Fibroblast of villous mesenchyme (primary cell): ENCODE results near the gene RAB15. TPM values are rescaled to one million over a fixed set of nuclear protein-coding genes. Genes with fewer than 3 reads are reported as not detected.

Source experiments
- DNase-seq: peaks from one replicate; pipeline ENCODE4 v3.0.0-alpha.2; 2010; ENCODE audit warnings: low read depth
- H3K4me3 ChIP-seq: 2 replicates; pipeline ENCODE4 v1.5.1; 2011; ENCODE audit warnings: low read depth, mild to moderate bottlenecking, low read length
- total RNA-seq: library from RNA; depleted of rRNA; stranded (reverse); fragments of >200 nt; gene quantifications from 2 replicates; pipeline ENCODE4 v1.2.3, GENCODE V29; 2012
- TF ChIP-seq, protein P1 (sequence below): IDR thresholded peaks from 2 replicates; pipeline ENCODE4 v1.5.1; 2012; ENCODE audit warnings: low read depth, mild to moderate bottlenecking, low read length; ENCODE audit not compliant: insufficient read depth

The RAB15 gene
- total RNA-seq, 1 donor, result 3.5 TPM

GRCh38 chr14:64927031-64927430, 45.1 kb downstream of the RAB15 start:
- no peak overlapping the region for H3K4me3 ChIP-seq
- TF ChIP-seq, protein P1, sequence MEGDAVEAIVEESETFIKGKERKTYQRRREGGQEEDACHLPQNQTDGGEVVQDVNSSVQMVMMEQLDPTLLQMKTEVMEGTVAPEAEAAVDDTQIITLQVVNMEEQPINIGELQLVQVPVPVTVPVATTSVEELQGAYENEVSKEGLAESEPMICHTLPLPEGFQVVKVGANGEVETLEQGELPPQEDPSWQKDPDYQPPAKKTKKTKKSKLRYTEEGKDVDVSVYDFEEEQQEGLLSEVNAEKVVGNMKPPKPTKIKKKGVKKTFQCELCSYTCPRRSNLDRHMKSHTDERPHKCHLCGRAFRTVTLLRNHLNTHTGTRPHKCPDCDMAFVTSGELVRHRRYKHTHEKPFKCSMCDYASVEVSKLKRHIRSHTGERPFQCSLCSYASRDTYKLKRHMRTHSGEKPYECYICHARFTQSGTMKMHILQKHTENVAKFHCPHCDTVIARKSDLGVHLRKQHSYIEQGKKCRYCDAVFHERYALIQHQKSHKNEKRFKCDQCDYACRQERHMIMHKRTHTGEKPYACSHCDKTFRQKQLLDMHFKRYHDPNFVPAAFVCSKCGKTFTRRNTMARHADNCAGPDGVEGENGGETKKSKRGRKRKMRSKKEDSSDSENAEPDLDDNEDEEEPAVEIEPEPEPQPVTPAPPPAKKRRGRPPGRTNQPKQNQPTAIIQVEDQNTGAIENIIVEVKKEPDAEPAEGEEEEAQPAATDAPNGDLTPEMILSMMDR, result no peak
- no peak for DNase-seq

DNA sequence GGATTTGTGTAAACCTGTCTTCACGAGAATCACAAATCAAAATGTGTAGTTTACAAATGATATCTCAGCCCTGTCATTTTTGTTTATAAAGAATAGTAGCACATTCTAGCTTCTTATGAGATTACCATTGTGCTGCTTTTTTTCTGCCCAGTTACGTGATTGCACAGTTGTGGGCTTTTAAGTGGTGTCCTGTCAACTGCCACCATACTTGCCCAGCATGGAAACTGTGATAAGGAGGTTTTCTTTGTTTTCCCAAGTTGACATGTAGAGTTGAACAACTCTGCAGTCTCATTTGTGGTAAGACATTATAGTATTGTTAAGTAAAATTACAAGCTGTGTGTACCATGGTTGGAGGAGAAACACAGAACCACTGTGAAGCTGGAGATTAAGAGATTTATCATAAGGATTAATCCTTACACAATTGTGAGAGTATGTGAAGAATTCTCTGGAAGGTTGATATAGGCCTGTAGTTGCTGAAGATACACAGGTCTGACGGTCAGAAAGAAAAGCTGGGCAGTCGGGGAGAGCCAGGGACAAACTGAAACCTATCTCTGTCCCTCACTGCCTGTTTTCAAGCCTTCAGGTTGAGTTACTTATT, 45.6 kb downstream of the RAB15 start:
- TF ChIP-seq, protein P1, result no peak
- no peak for DNase-seq
- H3K4me3 ChIP-seq, result no peak overlapping the region

DNA sequence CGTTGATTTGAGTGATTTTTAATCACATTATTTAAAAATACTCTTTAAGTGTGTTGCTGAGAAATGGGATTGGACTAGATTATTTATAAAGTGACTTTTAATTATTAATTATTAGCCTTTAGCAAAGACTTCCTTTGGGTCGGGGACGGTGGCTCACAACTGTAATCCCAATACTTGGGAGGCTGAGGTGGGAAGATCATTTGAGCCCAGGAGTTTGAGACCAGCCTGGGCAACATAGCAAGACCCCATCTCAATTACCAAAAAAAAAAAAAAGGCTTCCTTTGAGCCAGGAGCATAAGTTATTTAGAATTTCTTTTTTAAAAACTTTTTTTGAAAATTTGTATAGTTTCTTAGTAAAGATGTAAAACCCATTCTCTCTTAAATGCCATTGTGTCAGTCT, 49.1 kb downstream of the RAB15 start:
- no peak for DNase-seq
- no peak overlapping the region for H3K4me3 ChIP-seq
- TF ChIP-seq, protein P1, result no peak

DNA sequence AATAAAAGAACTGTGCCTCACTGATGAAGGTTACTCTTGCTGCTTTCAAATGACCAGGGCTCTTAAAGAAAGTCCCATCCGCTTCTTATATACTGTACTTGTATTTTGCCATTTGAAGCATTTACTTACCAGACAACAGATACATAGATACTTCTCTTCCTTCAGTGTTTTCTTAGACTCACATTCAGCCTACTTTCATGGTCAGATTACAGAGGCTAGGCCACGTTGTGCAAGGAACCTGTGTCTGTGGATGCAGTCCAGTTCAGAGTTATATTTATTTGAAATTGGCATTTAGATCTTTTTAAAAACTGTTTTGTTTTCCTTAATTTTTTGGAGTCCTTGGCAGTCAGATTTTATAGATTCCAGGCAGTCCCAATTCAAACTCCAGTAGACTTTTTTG, 51.7 kb downstream of the RAB15 start:
- no peak for DNase-seq
- TF ChIP-seq, protein P1, result no peak
- no peak overlapping the region for H3K4me3 ChIP-seq

GRCh38 chr14:64919618-64920017, 52.5 kb downstream of the RAB15 start:
- no peak for DNase-seq
- H3K4me3 ChIP-seq, result no peak overlapping the region
- TF ChIP-seq, protein P1, result no peak

- H3K4me3 ChIP-seq, result no peak overlapping the region
- no peak for DNase-seq
- TF ChIP-seq, protein P1, result no peak
These were observed 52.9 kb downstream of the RAB15 start for GRCh38 chr14:64919215-64919614.

DNA sequence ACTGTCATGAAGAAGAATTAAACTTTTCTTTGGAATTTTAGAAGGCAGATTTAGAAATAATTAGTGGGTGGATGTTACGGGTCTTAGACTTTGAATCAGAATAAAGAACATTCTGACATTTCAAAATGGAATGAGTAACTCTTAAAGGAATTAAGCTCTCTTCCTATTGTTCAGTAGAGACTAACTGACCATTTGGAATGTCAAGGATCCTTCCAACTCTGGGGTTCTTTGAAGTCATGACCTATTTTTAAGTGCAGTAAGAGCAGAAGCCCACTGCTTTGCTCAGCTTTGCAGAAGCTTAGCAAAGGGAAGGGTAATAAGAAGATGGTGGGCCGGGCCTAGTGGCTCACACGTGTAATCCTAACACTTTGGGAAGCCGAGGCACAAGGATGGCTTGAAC, 53.9 kb downstream of the RAB15 start:
- H3K4me3 ChIP-seq, result no peak overlapping the region
- no peak for DNase-seq
- TF ChIP-seq, protein P1, result no peak
